ENCODE data around the gene TNFSF13.

DNA sequence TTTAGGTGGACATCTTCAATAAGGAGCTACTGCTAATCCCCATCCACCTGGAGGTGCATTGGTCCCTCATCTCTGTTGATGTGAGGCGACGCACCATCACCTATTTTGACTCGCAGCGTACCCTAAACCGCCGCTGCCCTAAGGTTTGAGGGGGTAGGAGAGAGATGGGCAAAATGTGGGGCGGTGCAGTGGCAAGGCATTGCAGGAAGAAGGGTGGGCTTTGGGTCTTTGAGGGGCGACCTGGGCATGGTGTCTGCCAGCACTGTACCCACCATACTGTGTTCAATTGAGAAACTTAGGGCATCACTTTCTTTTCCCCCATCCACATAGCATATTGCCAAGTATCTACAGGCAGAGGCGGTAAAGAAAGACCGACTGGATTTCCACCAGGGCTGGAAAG, 11.8 kb downstream of the TNFSF13 start:
- TF ChIP-seq, protein P1, sequence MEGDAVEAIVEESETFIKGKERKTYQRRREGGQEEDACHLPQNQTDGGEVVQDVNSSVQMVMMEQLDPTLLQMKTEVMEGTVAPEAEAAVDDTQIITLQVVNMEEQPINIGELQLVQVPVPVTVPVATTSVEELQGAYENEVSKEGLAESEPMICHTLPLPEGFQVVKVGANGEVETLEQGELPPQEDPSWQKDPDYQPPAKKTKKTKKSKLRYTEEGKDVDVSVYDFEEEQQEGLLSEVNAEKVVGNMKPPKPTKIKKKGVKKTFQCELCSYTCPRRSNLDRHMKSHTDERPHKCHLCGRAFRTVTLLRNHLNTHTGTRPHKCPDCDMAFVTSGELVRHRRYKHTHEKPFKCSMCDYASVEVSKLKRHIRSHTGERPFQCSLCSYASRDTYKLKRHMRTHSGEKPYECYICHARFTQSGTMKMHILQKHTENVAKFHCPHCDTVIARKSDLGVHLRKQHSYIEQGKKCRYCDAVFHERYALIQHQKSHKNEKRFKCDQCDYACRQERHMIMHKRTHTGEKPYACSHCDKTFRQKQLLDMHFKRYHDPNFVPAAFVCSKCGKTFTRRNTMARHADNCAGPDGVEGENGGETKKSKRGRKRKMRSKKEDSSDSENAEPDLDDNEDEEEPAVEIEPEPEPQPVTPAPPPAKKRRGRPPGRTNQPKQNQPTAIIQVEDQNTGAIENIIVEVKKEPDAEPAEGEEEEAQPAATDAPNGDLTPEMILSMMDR (IDR thresholded peaks at IDR 0.05; ENCODE audit: low read depth, low read length, poor library complexity, severe bottlenecking), result no peak
- TF ChIP-seq EZH2phosphoT487 (IDR thresholded peaks at IDR 0.05; ENCODE audit: borderline replicate concordance, low read length), result no peak
